Body of pancreas (tissue), 4 donors: ENCODE results near the gene CSF2RB.

Source experiments
- CTCF ChIP-seq, 7 experiments: fragments of 450-650 bp in 4 of 7; fragments of 200-600 bp in 3 of 7; sonication (generic) in 3 of 7; IDR thresholded peaks; one replicate each; pipeline ENCODE4 v1.5.1; 2016 to 2019; ENCODE audit warnings: antibody characterized with exemption in 7 of 7
- POLR2A ChIP-seq, 3 donors: fragments of 450-650 bp; IDR thresholded peaks; one replicate each; pipeline ENCODE4 v1.6.1; 2016; ENCODE audit warnings: antibody characterized with exemption in 3 of 3, mild to moderate bottlenecking in 2 of 3

GRCh38 chr22:36874309-36874696, 39.1 kb upstream of the CSF2RB start:
- TF ChIP-seq CTCF (IDR thresholded peaks at IDR 0.05): no peak
- no peak for TF ChIP-seq POLR2A (IDR thresholded peaks at IDR 0.05)
